ENCODE results near the gene MS4A18.
"Not testable (repeated sequence)": the region's sequence is repeated elsewhere in the genome, so short reads cannot be mapped to it uniquely, and the experiment has no call there.

MS4A18 gene

GRCh38 chr11:60740573-60740972, 16.1 kb downstream of the MS4A18 start:
- no peak for DNase-seq

- no peak for DNase-seq
Measured at GRCh38 chr11:60741421-60741820, 16.9 kb downstream of the MS4A18 start.

GRCh38 chr11:60743058-60743457, 18.5 kb downstream of the MS4A18 start:
- no peak for DNase-seq

GRCh38 chr11:60744114-60744513, 19.6 kb downstream of the MS4A18 start:
- DNase-seq, result no peak

GRCh38 chr11:60747359-60747873, 22.9 kb downstream of the MS4A18 start:
- no peak for DNase-seq

- DNase-seq, result no peak
Measured at GRCh38 chr11:60748225-60748624, 23.7 kb downstream of the MS4A18 start.

- no peak for DNase-seq
Measured at GRCh38 chr11:60748821-60749220, 24.3 kb downstream of the MS4A18 start.

- no peak for DNase-seq
Measured at GRCh38 chr11:60750911-60751310, 26.4 kb downstream of the MS4A18 start.

- DNase-seq, result no peak
Measured at GRCh38 chr11:60753309-60753708, 28.8 kb downstream of the MS4A18 start.

GRCh38 chr11:60754887-60755286, 30.4 kb downstream of the MS4A18 start:
- no peak for DNase-seq

GRCh38 chr11:60756307-60757032, 31.9 kb downstream of the MS4A18 start, which contains the start of gene MS4A15:
Gene MS4A15, plus strand, starts transcription at chr11:60756867. Its CDS starts 6,867 bp downstream, at chr11:60763734.
- DNase-seq, result no peak

GRCh38 chr11:60757231-60757800, 32.8 kb downstream of the MS4A18 start:
- DNase-seq, result no peak

- DNase-seq, result not testable (repeated sequence)
Measured at GRCh38 chr11:60758671-60759070, 34.2 kb downstream of the MS4A18 start.

- not testable (repeated sequence) for DNase-seq
Measured at GRCh38 chr11:60759438-60760225, 35.1 kb downstream of the MS4A18 start.

GRCh38 chr11:60761436-60762190, 37.1 kb downstream of the MS4A18 start:
- DNase-seq, result no peak

- DNase-seq, result no peak
Measured at GRCh38 chr11:60762851-60763691, 38.6 kb downstream of the MS4A18 start.

- DNase-seq, result no peak
Measured at GRCh38 chr11:60763692-60764369, 39.3 kb downstream of the MS4A18 start.

- no peak for DNase-seq
Measured at GRCh38 chr11:60764879-60765278, 40.4 kb downstream of the MS4A18 start.

GRCh38 chr11:60765355-60765754, 40.8 kb downstream of the MS4A18 start:
- DNase-seq, result no peak

- no peak for DNase-seq
Measured at GRCh38 chr11:60766547-60766946, 42.0 kb downstream of the MS4A18 start.

GRCh38 chr11:60767388-60767811, 42.9 kb downstream of the MS4A18 start:
- DNase-seq, result no peak
